KMS-11 (cell line): ENCODE measurements around the gene GPANK1.

ENCODE experiments used
- H2AFZ ChIP-seq: fragments of 200-600 bp; sonication (generic); 2 replicates; pipeline ENCODE4 v1.6.1; 2016; ENCODE audit warnings: antibody characterized with exemption, mixed run types, low read depth
- H3K27ac ChIP-seq: fragments of 200-600 bp; sonication (generic); 2 replicates; pipeline ENCODE4 v1.6.1; 2016; ENCODE audit warnings: mild to moderate bottlenecking, mixed run types
- H3K27me3 ChIP-seq: fragments of 200-600 bp; sonication (generic); 2 replicates; pipeline ENCODE4 v1.6.1; 2017; ENCODE audit warnings: mild to moderate bottlenecking, low read depth, mixed run types, moderate library complexity; ENCODE audit not compliant: insufficient read depth
- H3K36me3 ChIP-seq: fragments of 200-600 bp; sonication (generic); 2 replicates; pipeline ENCODE4 v1.6.1; 2017; ENCODE audit warnings: mild to moderate bottlenecking, mixed run types; ENCODE audit not compliant: insufficient read depth
- H3K4me1 ChIP-seq: fragments of 200-600 bp; sonication (generic); 2 replicates; pipeline ENCODE4 v1.6.1; 2016; ENCODE audit warnings: mild to moderate bottlenecking, low read depth, mixed run types; ENCODE audit not compliant: poor library complexity, severe bottlenecking
- H3K4me2 ChIP-seq: fragments of 200-600 bp; sonication (generic); 2 replicates; pipeline ENCODE4 v1.7.0; 2016; ENCODE audit warnings: mild to moderate bottlenecking, mixed run types
- H3K4me3 ChIP-seq: fragments of 200-600 bp; sonication (generic); IDR thresholded peaks from 2 replicates; pipeline ENCODE4 v1.6.1; 2017; ENCODE audit warnings: low read depth, low read length, mixed read lengths; ENCODE audit not compliant: insufficient read depth
- H3K79me2 ChIP-seq: fragments of 200-600 bp; sonication (generic); 2 replicates; pipeline ENCODE4 v1.6.1; 2016; ENCODE audit warnings: low read depth, mixed run types; ENCODE audit not compliant: insufficient read depth
- H3K9ac ChIP-seq: fragments of 200-600 bp; sonication (generic); 2 replicates; pipeline ENCODE4 v1.6.1; 2016; ENCODE audit warnings: mild to moderate bottlenecking, mixed run types
- H4K20me1 ChIP-seq: fragments of 200-600 bp; sonication (generic); 2 replicates; pipeline ENCODE4 v1.6.1; 2016; ENCODE audit warnings: mild to moderate bottlenecking, mixed run types; ENCODE audit not compliant: insufficient read depth
- CTCF ChIP-seq: fragments of 200-600 bp; sonication (generic); conservative IDR thresholded peaks from 2 replicates; pipeline ENCODE4 v1.6.1; 2017; ENCODE audit warnings: low read depth, mild to moderate bottlenecking, antibody characterized with exemption, low read length, moderate library complexity, mixed read lengths

The GPANK1 gene

GRCh38 chr6:31614684-31615578 lies 49.9 kb downstream of the GPANK1 start, which contains the start of gene AIF1:
Gene AIF1 (plus strand): TSS chr6:31615234. CDS start chr6:31615330, 96 bp downstream.
- no peaks in the 10 kb centered on the region for H4K20me1 ChIP-seq
- H3K36me3 ChIP-seq, result no peaks in the 10 kb centered on the region
- H3K27me3 ChIP-seq, result no peaks in the 10 kb centered on the region
- H3K4me1 ChIP-seq, result peaks cover 20% of the 10 kb centered on the region
- no peak for TF ChIP-seq CTCF
- H3K4me3 ChIP-seq, result no peak within 1 kb of the TSS
- no peak within 1 kb of the TSS for H3K4me2 ChIP-seq
- no peak within 1 kb of the TSS for H3K9ac ChIP-seq
- no peak within 1 kb of the TSS for H2AFZ ChIP-seq
- H3K27ac ChIP-seq, result no peak within 1 kb of the TSS
- no peaks in the 10 kb centered on the region for H3K79me2 ChIP-seq

- Histone ChIP-seq H3K79me2 (no peaks in the 10 kb centered on the region), H3K4me3 (no peak overlapping the region), H3K36me3 (no peaks in the 10 kb centered on the region), H3K27ac (no peak overlapping the region), H2AFZ (no peak overlapping the region), H3K27me3 (no peaks in the 10 kb centered on the region), H3K4me1 (peaks cover 16% of the 10 kb centered on the region), H3K9ac (no peak overlapping the region), H3K4me2 (no peak overlapping the region), H4K20me1 (no peaks in the 10 kb centered on the region)
- TF ChIP-seq CTCF, result no peak
These were observed 50.6 kb downstream of the GPANK1 start for GRCh38 chr6:31614075-31614619.
